GM18517 (cell line): Measurements from ENCODE around the gene NUP155.
A peak's percentile ranks its signal among the peaks of the same experiment; 100 is the strongest.
"Not testable (repeated sequence)": the region's sequence is repeated elsewhere in the genome, so short reads cannot be mapped to it uniquely, and the experiment has no call there.

Experiments
- ATAC-seq: cut with Tn5 transposase; IDR thresholded peaks from one replicate; pipeline ENCODE4 v1.9.1; 2021; ENCODE audit warnings: mild to moderate bottlenecking, moderate library complexity; ENCODE audit not compliant: unreplicated experiment

The NUP155 gene

GRCh38 chr5:37370864-37371726, at the start of gene NUP155:
Gene NUP155, minus strand, starts transcription at chr5:37371106. Its CDS starts 129 bp downstream, at chr5:37370977.
- ATAC-seq, result peak; percentile 90

- no peak for ATAC-seq
Measured at GRCh38 chr5:37417347-37417746, 46.4 kb upstream of the NUP155 start.

GRCh38 chr5:37415456-37415855, 44.5 kb upstream of the NUP155 start:
- ATAC-seq, result not testable (repeated sequence)

- ATAC-seq, result no peak
Measured at GRCh38 chr5:37412515-37412914, 41.6 kb upstream of the NUP155 start.

GRCh38 chr5:37400501-37400900, 29.6 kb upstream of the NUP155 start:
- no peak for ATAC-seq

GRCh38 chr5:37396352-37396751, 25.4 kb upstream of the NUP155 start:
- no peak for ATAC-seq

GRCh38 chr5:37391591-37391990, 20.7 kb upstream of the NUP155 start:
- ATAC-seq, result no peak

- ATAC-seq, result peak; percentile 97
Measured at GRCh38 chr5:37379100-37379628, 8.3 kb upstream of the NUP155 start, which contains the start of gene WDR70. Gene WDR70, plus strand, starts transcription at chr5:37379318. Its CDS starts 50 bp downstream, at chr5:37379368.

GRCh38 chr5:37378066-37378465, 7.2 kb upstream of the NUP155 start:
- not testable (repeated sequence) for ATAC-seq

GRCh38 chr5:37375091-37375490, 4.2 kb upstream of the NUP155 start:
- ATAC-seq, result no peak

GRCh38 chr5:37370550-37370863, 399 bp downstream of the NUP155 start:
- no peak for ATAC-seq

GRCh38 chr5:37355161-37355560, 15.7 kb downstream of the NUP155 start:
- ATAC-seq, result no peak

- not testable (repeated sequence) for ATAC-seq
Measured at GRCh38 chr5:37342741-37343140, 28.2 kb downstream of the NUP155 start.

GRCh38 chr5:37334754-37335153, 36.2 kb downstream of the NUP155 start:
- not testable (repeated sequence) for ATAC-seq

GRCh38 chr5:37326536-37326935, 44.4 kb downstream of the NUP155 start:
- no peak for ATAC-seq

- no peak for ATAC-seq
Measured at GRCh38 chr5:37323607-37324006, 47.3 kb downstream of the NUP155 start.

GRCh38 chr5:37319037-37319782, 51.7 kb downstream of the NUP155 start:
- ATAC-seq, result no peak

- ATAC-seq, result no peak
Measured at GRCh38 chr5:37316027-37316426, 54.9 kb downstream of the NUP155 start.

GRCh38 chr5:37310360-37310759, 60.5 kb downstream of the NUP155 start:
- ATAC-seq, result no peak

- no peak for ATAC-seq
Measured at GRCh38 chr5:37308793-37309192, 62.1 kb downstream of the NUP155 start.

- no peak for ATAC-seq
Measured at GRCh38 chr5:37304888-37305287, 66.0 kb downstream of the NUP155 start.

GRCh38 chr5:37296313-37296712, 74.6 kb downstream of the NUP155 start:
- ATAC-seq, result not testable (repeated sequence)
